HepG2 (cell line): ENCODE data around the gene FRAS1. TPM values are rescaled to one million over a fixed set of nuclear protein-coding genes. Genes with fewer than 3 reads are reported as not detected.
"Not testable (repeated sequence)": the region's sequence is repeated elsewhere in the genome, so short reads cannot be mapped to it uniquely, and the experiment has no call there.

Experiments
- ATAC-seq: fragments of 200-7000 bp; cut with Tn5 transposase; 3 replicates; pipeline ENCODE4 v1.9.1; 2020; ENCODE audit warnings: mild to moderate bottlenecking, moderate library complexity
- BruUV-seq: library from RNA; stranded (reverse); fragments of 400-500 nt; replicated peaks from 2 replicates; lab custom pipeline; 2021; lab: Mats Ljungman, UMichigan
- CTCF ChIA-PET: fragments of 300-600 bp; formaldehyde crosslinking; extraction: SDS; loops from one replicate; lab custom pipeline; 2021; ENCODE audit warnings: low total read pairs, inconsistent platforms, low intra/inter-chr PET ratio; lab: Yijun Ruan, JAX
- POLR2A ChIA-PET: fragments of 350-600 bp; sonication (Branson Sonifier 250); formaldehyde crosslinking; loops from one replicate; lab custom pipeline; 2020; ENCODE audit warnings: antibody characterized with exemption, inconsistent platforms; lab: Yijun Ruan, JAX
- DNase-seq: peaks from one replicate; pipeline ENCODE4 v3.0.0-alpha.2; 2015; ENCODE audit warnings: low spot score
- FAIRE-seq: peaks from 3 replicates; lab custom pipeline; 2011; peaks lifted over from hg19 to GRCh38; lab: Jason Lieb, UNC
- H2AFZ ChIP-seq: one replicate; pipeline ENCODE4 v1.6.1; 2011; ENCODE audit warnings: low read length, inconsistent platforms
- H3K27ac ChIP-seq: fragments of 300-600 bp; 3 replicates; pipeline ENCODE4 v1.8.0; 2011; ENCODE audit warnings: mixed run types, mild to moderate bottlenecking, mixed read lengths, low read length, inconsistent platforms; ENCODE audit not compliant: insufficient read depth; ENCODE audit errors: extremely low read length
- H3K27me3 ChIP-seq, 2 experiments: fragments of 200-600 bp in 1 of 2; 2 replicates in 1 of 2; 3 replicates in 1 of 2; pipeline versions ENCODE4 v1.6.0 to v1.8.0; 2011; ENCODE audit warnings: low read length in 2 of 2, mild to moderate bottlenecking in 2 of 2, moderate library complexity in 2 of 2, inconsistent platforms in 1 of 2; ENCODE audit not compliant: insufficient read depth in 2 of 2, control insufficient read depth in 1 of 2
- H3K36me3 ChIP-seq, 2 experiments: fragments of 200-600 bp in 1 of 2; replicated peaks in 1 of 2; 2 replicates in 1 of 2; 3 replicates in 1 of 2; pipeline versions ENCODE4 v1.5.1 to v1.8.0; 2011; ENCODE audit warnings: low read length in 2 of 2, inconsistent platforms in 1 of 2; ENCODE audit not compliant: insufficient read depth in 2 of 2, control insufficient read depth in 1 of 2
- H3K4me1 ChIP-seq: 2 replicates; pipeline ENCODE4 v1.5.1; 2012; ENCODE audit warnings: low read length, inconsistent platforms; ENCODE audit not compliant: insufficient read depth
- H3K4me2 ChIP-seq: 2 replicates; pipeline ENCODE4 v1.6.0; 2011; ENCODE audit warnings: low read depth, low read length, inconsistent platforms
- H3K4me3 ChIP-seq, 3 experiments: fragments of 200-600 bp in 1 of 3; sonication (generic), shearing (Covaris generic) in 1 of 3; replicated peaks in 1 of 3; 2 replicates each; pipeline ENCODE4 v1.5.1; 2011 to 2016; ENCODE audit warnings: low read length in 3 of 3, inconsistent platforms in 2 of 3, low read depth in 2 of 3, mild to moderate bottlenecking in 2 of 3, control low read depth in 1 of 3, mixed read lengths in 1 of 3; ENCODE audit not compliant: insufficient read depth in 1 of 3
- H3K79me2 ChIP-seq: one replicate; pipeline ENCODE4 v1.6.1; 2011; ENCODE audit warnings: low read length, inconsistent platforms; ENCODE audit not compliant: insufficient read depth
- H3K9ac ChIP-seq: 2 replicates; pipeline ENCODE4 v1.6.0; 2011; ENCODE audit warnings: mild to moderate bottlenecking, low read depth, low read length, inconsistent platforms; ENCODE audit not compliant: insufficient read depth
- H3K9me3 ChIP-seq: 2 replicates; pipeline ENCODE4 v1.5.1; 2012; ENCODE audit warnings: mild to moderate bottlenecking, low read length
- H4K20me1 ChIP-seq: 2 replicates; pipeline ENCODE4 v1.6.0; 2011; ENCODE audit warnings: inconsistent platforms, mild to moderate bottlenecking, low read length, moderate library complexity; ENCODE audit not compliant: insufficient read depth
- CREB1 ChIP-seq, 2 experiments: fragments of 450-650 bp in 1 of 2; IDR thresholded peaks; 2 replicates each; pipeline ENCODE4 v1.6.1; 2016 to 2017; ENCODE audit warnings: control low read depth in 1 of 2, mild to moderate bottlenecking in 1 of 2, missing compliant biosample characterization in 1 of 2, missing genetic modification characterization in 1 of 2
- DNMT1 ChIP-seq: sonication (generic); formaldehyde crosslinking; IDR thresholded peaks from 2 replicates; pipeline ENCODE4 v1.5.1; 2020; ENCODE audit warnings: mild to moderate bottlenecking, missing genetic modification reagents
- NR2F6 ChIP-seq, 2 experiments: IDR thresholded peaks; 2 replicates each; pipeline ENCODE4 v1.6.1; 2016; ENCODE audit warnings: antibody characterized with exemption in 1 of 2, mild to moderate bottlenecking in 1 of 2
- ZNF879 ChIP-seq: sonication (generic); formaldehyde crosslinking; IDR thresholded peaks from 2 replicates; pipeline ENCODE4 v1.8.1; 2023; ENCODE audit warnings: missing genetic modification reagents
- WGBS: methylation state at CpG from one replicate; pipeline ENCODE4 v1.1.6; 2017; ENCODE audit warnings: low lambda C conversion rate; 5-methylcytosine and 5-hydroxymethylcytosine counted together
- in situ Hi-C: cut with HindIII; loops from 2 replicates; pipeline ENCODE4 v1.10.0; 2017; ENCODE audit warnings: low pct_unique_long_range_greater_than_20kb; ENCODE audit not compliant: extremely low pct_ligation_motif_present
- intact Hi-C: fragments of 100-400 bp; cut with micrococcal nuclease; formaldehyde crosslinking; loops from one replicate; pipeline ENCODE4 v1.10.0; 2022; ENCODE audit not compliant: unreplicated experiment
- polyA plus RNA-seq, 8 experiments: library from polyadenylated mRNA; depleted of rRNA in 3 of 8; stranded (reverse) in 7 of 8; unstranded in 1 of 8; fragments of >200 nt; fragmentation: Illumina TruSeq in 4 of 8; extraction: Trizol in 4 of 8; gene quantifications; 2 replicates each; pipeline versions ENCODE4 v1.2.1 to v1.2.3, GENCODE V29; 2011 to 2016; ENCODE audit warnings: low read depth in 4 of 8, missing spikeins in 1 of 8, mixed read lengths in 1 of 8; ENCODE audit not compliant: insufficient read depth in 1 of 8
- total RNA-seq, 5 experiments: library from RNA; depleted of rRNA; stranded (reverse); fragments of >200 nt; fragmentation: Illumina TruSeq; extraction: Trizol; gene quantifications; 2 replicates each; pipeline ENCODE4 v1.2.3, GENCODE V29; 2016; ENCODE audit warnings: low read depth in 1 of 5

The FRAS1 gene
- total and polyA plus RNA-seq, 2 of the 13 experiments (the other 11 are each of a cell fraction or from before 2014, with no cell fraction given): 22.5 to 31.6 TPM

- H3K4me1 ChIP-seq, H3K27ac ChIP-seq, H3K9ac ChIP-seq, in situ Hi-C loops, H3K27me3 ChIP-seq, POLR2A ChIA-PET, H4K20me1 ChIP-seq, H3K4me2 ChIP-seq, H2AFZ ChIP-seq, intact Hi-C loops, CTCF ChIA-PET, H3K4me3 ChIP-seq, H3K79me2 ChIP-seq, FAIRE-seq, ATAC-seq, H3K9me3 ChIP-seq, BruUV-seq, DNase-seq: not testable (repeated sequence)
- 50% methylated on average over 1 of the region's 1 CpG for WGBS
- H3K36me3 ChIP-seq: peaks cover 24 to 57% of the 10 kb centered on the region in 2 experiments
These were observed 410.1 kb downstream of the FRAS1 start for GRCh38 chr4:78467223-78467622.

GRCh38 chr4:78468272-78468671 is 411.1 kb downstream of the FRAS1 start:
- Histone ChIP-seq H3K4me1 (no peaks in the 10 kb centered on the region), H4K20me1 (no peaks in the 10 kb centered on the region), H3K4me2 (no peak overlapping the region), H3K4me3 (no peak overlapping the region), H2AFZ (no peak overlapping the region), H3K36me3 (peaks cover 24 to 66% of the 10 kb centered on the region in 2 experiments), H3K27me3 (no peaks in the 10 kb centered on the region), H3K9ac (no peak overlapping the region), H3K79me2 (no peaks in the 10 kb centered on the region), H3K9me3 (no peaks in the 10 kb centered on the region), H3K27ac (no peak overlapping the region)
- WGBS: 82% methylated on average over 3 of the region's 3 CpGs
- intact Hi-C loops: no loop called here
- BruUV-seq: no TSS peak
- ChIA-PET CTCF (no interaction called here), POLR2A (no interaction called here)
- no peak for TF ChIP-seq ZNF879 (CRISPR knock-in tag)
- no peak for TF ChIP-seq NR2F6 (IDR thresholded peaks at IDR 0.05)
- TF ChIP-seq NR2F6 (CRISPR knock-in tag; IDR thresholded peaks at IDR 0.05): no peak
- 0 out of 2 replicates have a peak, but pooled peaks have one; percentile 34 for TF ChIP-seq CREB1 (IDR thresholded peaks at IDR 0.05)
- no peak for TF ChIP-seq CREB1 (CRISPR knock-in tag; IDR thresholded peaks at IDR 0.05)
- no peak for TF ChIP-seq DNMT1 (CRISPR knock-in tag)
- no peak for DNase-seq
- ATAC-seq: no peak
- no peak for FAIRE-seq
- in situ Hi-C loops: no loop called here
